CD4-positive, alpha-beta T cell treated with Interleukin-2 at 100 ng/mL for 4 hours (primary cell): ENCODE results near the gene TFAP2E.
"Not testable (repeated sequence)": the region's sequence is repeated elsewhere in the genome, so short reads cannot be mapped to it uniquely, and the experiment has no call there.

Experiments used
- DNase-seq: peaks from one replicate; pipeline ENCODE4 v3.0.0-alpha.2; 2020; ENCODE audit warnings: low spot score

The TFAP2E gene

GRCh38 chr1:35574125-35574654 lies 1.1 kb downstream of the TFAP2E start:
- no peak for DNase-seq

- no peak for DNase-seq
These were observed 1.7 kb downstream of the TFAP2E start for GRCh38 chr1:35574655-35575415.

GRCh38 chr1:35575416-35575958 lies 2.4 kb downstream of the TFAP2E start:
- no peak for DNase-seq

- DNase-seq, result no peak
These were observed 3.1 kb downstream of the TFAP2E start for GRCh38 chr1:35576061-35576765.

- DNase-seq, result not testable (repeated sequence)
These were observed 3.6 kb downstream of the TFAP2E start for GRCh38 chr1:35576766-35577070.

- DNase-seq, result peak; percentile 57
These were observed 4.2 kb downstream of the TFAP2E start for GRCh38 chr1:35577071-35577998.

- no peak for DNase-seq
These were observed 7.9 kb downstream of the TFAP2E start for GRCh38 chr1:35580949-35581388.

GRCh38 chr1:35581621-35582020 lies 8.5 kb downstream of the TFAP2E start:
- not testable (repeated sequence) for DNase-seq

GRCh38 chr1:35585281-35585680 lies 12.2 kb downstream of the TFAP2E start:
- DNase-seq, result no peak

- DNase-seq, result not testable (repeated sequence)
These were observed 12.7 kb downstream of the TFAP2E start for GRCh38 chr1:35585805-35586204.

- no peak for DNase-seq
These were observed 13.7 kb downstream of the TFAP2E start for GRCh38 chr1:35586808-35587207.

GRCh38 chr1:35587736-35588135 lies 14.6 kb downstream of the TFAP2E start:
- DNase-seq, result no peak

- DNase-seq, result no peak
These were observed 15.2 kb downstream of the TFAP2E start for GRCh38 chr1:35588197-35588910.

GRCh38 chr1:35589516-35590427 lies 16.7 kb downstream of the TFAP2E start:
- no peak for DNase-seq

GRCh38 chr1:35590476-35591040 lies 17.4 kb downstream of the TFAP2E start:
- no peak for DNase-seq

GRCh38 chr1:35591211-35591610 lies 18.1 kb downstream of the TFAP2E start:
- DNase-seq, result no peak

GRCh38 chr1:35592991-35593769 lies 20.1 kb downstream of the TFAP2E start:
- no peak for DNase-seq

- DNase-seq, result no peak
These were observed 21.1 kb downstream of the TFAP2E start for GRCh38 chr1:35594005-35594760.
